DMS53 (cell line): ENCODE results near the gene RHOT2.

Experiments
- DNase-seq: peaks from one replicate; lab custom pipeline; 2025; lab: John Stamatoyannopoulos, UW

The RHOT2 gene

GRCh38 chr16:715477-716199 lies 47.7 kb downstream of the RHOT2 start:
- DNase-seq, result peak; percentile 74

GRCh38 chr16:716200-716568 lies 48.3 kb downstream of the RHOT2 start:
- peak; percentile 74 for DNase-seq

GRCh38 chr16:716768-717325 lies 48.9 kb downstream of the RHOT2 start:
- no peak for DNase-seq

GRCh38 chr16:717450-718245 lies 49.7 kb downstream of the RHOT2 start:
- no peak for DNase-seq

- DNase-seq, result no peak
These were observed 50.5 kb downstream of the RHOT2 start for GRCh38 chr16:718389-718788.

GRCh38 chr16:718922-719321 lies 51.0 kb downstream of the RHOT2 start:
- DNase-seq, result no peak

GRCh38 chr16:719815-720446 lies 52.0 kb downstream of the RHOT2 start:
- DNase-seq, result peak; percentile 82

- DNase-seq, result peak; percentile 87
These were observed 52.6 kb downstream of the RHOT2 start for GRCh38 chr16:720447-720989.

DNA sequence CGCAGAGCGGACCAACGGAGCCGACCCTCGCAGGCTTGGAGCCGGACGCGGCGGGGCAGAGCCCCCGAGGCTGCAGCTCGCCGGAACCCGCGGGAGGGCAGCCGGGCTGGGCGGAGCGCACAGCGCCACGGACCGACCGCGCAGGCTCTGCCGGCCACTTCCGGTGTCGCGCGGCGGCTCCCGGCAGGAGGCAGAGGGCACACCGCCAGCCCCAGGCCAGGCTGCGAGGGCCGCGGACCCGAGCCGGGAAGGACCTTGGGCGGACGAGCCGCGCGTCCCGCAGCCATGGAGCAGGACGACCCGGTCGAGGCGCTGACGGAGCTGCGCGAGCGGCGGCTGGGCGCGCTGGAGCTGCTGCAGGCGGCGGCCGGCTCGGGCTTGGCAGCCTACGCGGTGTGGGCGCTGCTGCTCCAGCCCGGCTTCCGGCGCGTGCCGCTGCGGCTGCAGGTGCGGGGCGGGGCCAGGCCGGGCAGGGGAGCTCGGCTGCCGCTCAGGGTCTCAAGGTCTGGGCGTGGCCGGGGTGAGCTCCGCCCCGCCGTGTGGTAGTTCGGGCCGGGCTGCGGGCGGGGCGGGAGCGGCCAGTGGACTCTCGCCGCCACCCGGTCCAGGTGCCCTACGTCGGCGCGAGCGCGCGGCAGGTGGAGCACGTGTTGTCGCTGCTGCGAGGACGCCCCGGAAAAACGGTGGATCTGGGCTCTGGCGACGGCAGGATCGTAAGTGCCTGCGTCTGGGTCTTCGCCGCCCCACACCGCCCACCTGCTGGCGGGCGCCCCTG lies 53.2 kb downstream of the RHOT2 start, which contains the start of gene ANTKMT:
TSS of gene ANTKMT (plus strand) at position 157 of the 775 bp plus-strand sequence. CDS start at position 286, 129 bp downstream.
- peak; percentile 93 for DNase-seq

- DNase-seq, result no peak
These were observed 54.0 kb downstream of the RHOT2 start for GRCh38 chr16:721765-722540.

DNA sequence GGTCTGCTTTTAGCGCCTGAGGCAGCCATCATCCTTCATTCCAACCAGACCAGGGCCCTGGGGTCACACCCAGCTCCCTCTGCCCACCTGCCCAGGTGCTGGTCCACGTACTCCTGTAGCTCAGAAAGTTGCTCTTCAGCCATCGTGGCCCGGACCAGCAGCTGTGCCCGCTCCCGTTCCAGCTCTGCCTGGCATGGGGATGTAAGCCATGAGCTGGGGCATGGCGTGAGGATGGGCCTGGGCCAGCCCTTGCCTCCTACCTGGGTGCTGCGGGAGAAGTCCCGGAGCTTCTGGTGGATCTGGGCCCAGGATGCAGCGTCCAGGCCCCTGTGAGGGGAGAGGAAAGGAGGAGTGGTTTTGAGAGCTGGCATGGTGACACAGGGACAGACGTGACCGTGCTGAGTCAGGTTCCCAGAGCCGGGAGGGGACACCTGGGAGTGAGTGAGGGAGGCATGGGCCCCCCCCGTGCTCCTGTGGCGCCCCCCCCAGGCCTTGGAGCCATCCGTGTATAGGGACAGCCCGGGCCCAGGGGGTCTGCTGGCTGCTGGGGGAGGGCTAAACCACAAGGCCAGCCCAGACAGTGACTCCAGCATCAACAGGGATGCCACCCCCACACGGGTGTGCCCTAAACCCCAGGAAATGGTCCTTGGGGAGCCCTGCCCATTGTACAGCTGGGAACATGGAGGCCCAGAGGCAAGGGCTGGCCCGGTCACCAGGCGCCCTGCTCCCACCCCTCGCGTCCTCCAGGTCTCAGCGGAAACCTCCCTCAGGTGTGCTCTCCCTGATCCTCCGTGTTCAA lies 55.1 kb downstream of the RHOT2 start:
- no peak for DNase-seq

DNA sequence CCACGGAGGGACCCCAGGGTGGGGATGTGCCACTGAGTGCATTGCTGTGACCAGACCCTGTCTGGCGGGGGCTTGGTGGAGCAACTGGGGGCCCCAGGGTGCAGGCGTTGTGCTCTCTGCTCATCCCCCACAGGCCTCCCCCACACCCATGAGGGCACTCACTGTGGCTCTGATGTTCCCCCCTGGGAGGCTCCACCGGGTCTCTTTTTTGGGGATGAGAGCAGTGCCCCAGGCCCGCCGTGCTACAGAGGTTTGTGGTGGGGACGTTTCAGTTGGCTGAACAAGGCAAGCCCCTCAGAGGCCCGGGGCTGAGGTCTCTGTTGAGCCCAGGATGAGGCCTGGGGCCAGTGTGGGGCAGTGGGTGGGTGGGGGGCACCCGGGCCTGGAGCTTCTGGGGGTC lies 55.8 kb downstream of the RHOT2 start:
- DNase-seq, result no peak
